C4-2B (cell line): ENCODE data around the gene ADAMTS14.

ENCODE experiments used
- H3K27ac ChIP-seq: fragments of 450-650 bp; 2 replicates; pipeline ENCODE4 v1.5.1; 2017
- CTCF ChIP-seq: fragments of 450-650 bp; conservative IDR thresholded peaks from 2 replicates; pipeline ENCODE4 v1.5.1; 2017; ENCODE audit warnings: mild to moderate bottlenecking
- ZFX ChIP-seq: fragments of 450-650 bp; IDR thresholded peaks from 2 replicates; pipeline ENCODE4 v1.6.1; 2017

ADAMTS14 gene

GRCh38 chr10:70756700-70757360 is 84.5 kb downstream of the ADAMTS14 start:
- no peak overlapping the region for H3K27ac ChIP-seq
- TF ChIP-seq ZFX (no peak), CTCF (no peak)

DNA sequence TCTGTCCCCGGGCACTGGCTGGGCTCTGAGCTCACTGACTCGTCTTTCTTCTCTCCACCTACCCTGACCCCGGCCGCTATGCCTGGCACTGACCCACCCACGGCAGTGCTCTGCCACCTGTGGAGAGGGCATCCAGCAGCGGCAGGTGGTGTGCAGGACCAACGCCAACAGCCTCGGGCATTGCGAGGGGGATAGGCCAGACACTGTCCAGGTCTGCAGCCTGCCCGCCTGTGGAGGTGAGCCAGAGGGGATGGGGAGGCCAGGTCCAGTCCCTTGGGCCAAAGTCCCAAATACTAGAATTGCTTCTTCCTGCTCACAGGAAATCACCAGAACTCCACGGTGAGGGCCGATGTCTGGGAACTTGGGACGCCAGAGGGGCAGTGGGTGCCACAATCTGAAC is 85.5 kb downstream of the ADAMTS14 start:
- no peak overlapping the region for H3K27ac ChIP-seq
- TF ChIP-seq ZFX, result no peak
- no peak for TF ChIP-seq CTCF

- TF ChIP-seq CTCF (peak; percentile 87), ZFX (no peak)
- H3K27ac ChIP-seq, result no peak overlapping the region
Observed at GRCh38 chr10:70758757-70759514, 86.6 kb downstream of the ADAMTS14 start.

GRCh38 chr10:70759781-70760180 is 87.5 kb downstream of the ADAMTS14 start:
- H3K27ac ChIP-seq, result no peak overlapping the region
- no peak for TF ChIP-seq ZFX
- no peak for TF ChIP-seq CTCF

GRCh38 chr10:70760271-70760787 is 88.0 kb downstream of the ADAMTS14 start:
- TF ChIP-seq CTCF (no peak), ZFX (no peak)
- H3K27ac ChIP-seq, result no peak overlapping the region

DNA sequence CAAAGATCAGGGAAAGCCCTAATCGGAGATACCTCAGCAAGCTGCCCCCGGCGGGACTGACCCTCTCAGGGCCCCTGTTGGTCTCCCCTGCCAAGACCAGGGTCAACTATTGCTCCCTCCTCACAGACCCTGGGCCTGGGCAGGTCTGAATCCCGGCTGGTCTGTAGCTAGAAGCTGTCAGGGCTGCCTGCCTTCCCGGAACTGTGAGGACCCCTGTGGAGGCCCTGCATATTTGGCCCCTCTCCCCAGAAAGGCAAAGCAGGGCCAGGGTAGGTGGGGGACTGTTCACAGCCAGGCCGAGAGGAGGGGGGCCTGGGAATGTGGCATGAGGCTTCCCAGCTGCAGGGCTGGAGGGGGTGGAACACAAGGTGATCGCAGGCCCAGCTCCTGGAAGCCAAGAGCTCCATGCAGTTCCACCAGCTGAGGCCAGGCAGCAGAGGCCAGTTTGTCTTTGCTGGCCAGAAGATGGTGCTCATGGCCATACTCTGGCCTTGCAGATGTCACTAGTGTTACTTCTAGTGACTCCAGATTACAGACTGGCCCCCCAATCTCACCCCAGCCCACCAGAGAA is 88.8 kb downstream of the ADAMTS14 start:
- TF ChIP-seq ZFX (no peak), CTCF (no peak)

More for the DNA sequence above, 88.8 kb downstream of the ADAMTS14 start:
- no peak overlapping the region for H3K27ac ChIP-seq
